ENCODE results near the gene AZIN2.
"Not testable (repeated sequence)": the region's sequence is repeated elsewhere in the genome, so short reads cannot be mapped to it uniquely, and the experiment has no call there.

The AZIN2 gene

GRCh38 chr1:33092438-33092837 is 11.5 kb downstream of the AZIN2 start:
- DNase-seq (ENCODE audit: insufficient read length, low spot score): no peak
- FAIRE-seq: no peak

- FAIRE-seq (no peak), DNase-seq (ENCODE audit: insufficient read length, low spot score) (no peak)
These were observed 12.1 kb downstream of the AZIN2 start for GRCh38 chr1:33093004-33093403.

GRCh38 chr1:33094486-33094885 is 13.5 kb downstream of the AZIN2 start:
- DNase-seq (ENCODE audit: insufficient read length, low spot score): no peak
- no peak for FAIRE-seq

DNA sequence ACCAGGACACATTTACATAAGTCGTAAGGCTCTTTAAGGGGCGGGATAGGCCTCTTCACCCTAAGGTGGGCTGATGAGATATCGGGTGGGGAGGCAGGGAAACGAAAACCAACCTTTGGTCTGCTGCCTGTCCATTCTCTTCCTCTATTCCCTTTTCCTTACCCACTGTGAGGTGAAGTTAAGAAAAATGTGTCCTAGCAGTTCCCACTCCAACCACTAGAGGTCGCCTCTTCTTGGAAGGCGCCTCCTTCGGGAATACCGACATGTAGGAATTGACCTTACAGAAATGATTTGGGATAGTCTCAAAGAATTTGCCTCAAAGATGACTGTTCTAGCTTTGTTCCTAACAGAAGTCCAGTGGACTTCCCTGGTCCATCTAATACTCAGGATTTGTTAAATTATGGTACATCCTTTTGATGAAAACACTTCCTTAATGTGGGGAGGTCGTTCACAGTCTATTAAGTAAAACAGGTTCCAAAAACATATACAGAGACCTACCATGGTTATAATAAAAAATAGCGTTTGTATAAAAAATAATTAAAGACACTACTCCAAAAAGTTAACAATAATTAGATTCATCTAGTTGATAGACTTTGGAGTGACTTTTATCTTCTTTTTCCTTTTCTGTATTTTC is 14.1 kb downstream of the AZIN2 start:
- no peak for DNase-seq (ENCODE audit: insufficient read length, low spot score)
- FAIRE-seq: peak; percentile 73

GRCh38 chr1:33096363-33097005 is 15.5 kb downstream of the AZIN2 start:
- DNase-seq (ENCODE audit: insufficient read length, low spot score) (no peak), FAIRE-seq (no peak)

GRCh38 chr1:33097137-33097611 is 16.2 kb downstream of the AZIN2 start:
- DNase-seq (ENCODE audit: insufficient read length, low spot score) (no peak), FAIRE-seq (no peak)

DNA sequence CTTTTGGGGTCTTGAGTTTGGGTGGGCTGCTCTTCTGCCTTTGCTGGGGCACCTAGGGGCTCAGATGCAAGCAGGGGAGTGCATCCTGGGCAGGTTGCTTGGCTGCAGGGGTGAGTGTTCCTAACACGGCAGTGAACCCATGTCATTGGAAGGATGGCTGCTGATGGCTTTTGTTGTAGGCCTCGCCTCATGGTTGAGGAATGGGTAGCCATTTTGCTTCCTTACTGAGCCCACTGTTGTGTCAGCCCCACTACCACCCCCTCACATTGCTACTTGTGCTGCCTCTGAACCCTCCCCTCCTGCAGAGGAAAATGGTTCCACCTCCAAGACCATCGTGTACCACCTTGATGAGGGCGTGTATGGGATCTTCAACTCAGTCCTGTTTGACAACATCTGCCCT is 16.8 kb downstream of the AZIN2 start:
- no peak for DNase-seq (ENCODE audit: insufficient read length, low spot score)
- FAIRE-seq: no peak

DNA sequence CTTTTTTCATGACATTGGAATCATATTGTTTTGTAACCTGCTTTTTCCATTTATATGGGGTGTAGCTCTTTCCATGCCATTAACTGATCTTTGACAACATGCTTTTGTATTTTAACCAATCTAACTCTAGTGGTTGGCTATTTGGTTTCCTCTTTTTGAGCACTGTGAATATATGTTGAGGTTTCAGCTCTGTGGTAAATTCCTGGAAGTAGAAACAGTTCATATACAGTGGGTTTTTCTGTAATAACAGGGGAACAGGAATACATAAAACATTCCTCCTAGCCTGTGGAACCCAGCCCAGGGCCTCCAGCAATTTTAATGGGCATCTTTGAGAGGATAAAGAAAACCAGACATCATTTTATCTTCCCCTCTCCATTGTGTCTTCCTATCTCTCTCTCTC is 17.4 kb downstream of the AZIN2 start:
- FAIRE-seq (no peak), DNase-seq (ENCODE audit: insufficient read length, low spot score) (no peak)

DNA sequence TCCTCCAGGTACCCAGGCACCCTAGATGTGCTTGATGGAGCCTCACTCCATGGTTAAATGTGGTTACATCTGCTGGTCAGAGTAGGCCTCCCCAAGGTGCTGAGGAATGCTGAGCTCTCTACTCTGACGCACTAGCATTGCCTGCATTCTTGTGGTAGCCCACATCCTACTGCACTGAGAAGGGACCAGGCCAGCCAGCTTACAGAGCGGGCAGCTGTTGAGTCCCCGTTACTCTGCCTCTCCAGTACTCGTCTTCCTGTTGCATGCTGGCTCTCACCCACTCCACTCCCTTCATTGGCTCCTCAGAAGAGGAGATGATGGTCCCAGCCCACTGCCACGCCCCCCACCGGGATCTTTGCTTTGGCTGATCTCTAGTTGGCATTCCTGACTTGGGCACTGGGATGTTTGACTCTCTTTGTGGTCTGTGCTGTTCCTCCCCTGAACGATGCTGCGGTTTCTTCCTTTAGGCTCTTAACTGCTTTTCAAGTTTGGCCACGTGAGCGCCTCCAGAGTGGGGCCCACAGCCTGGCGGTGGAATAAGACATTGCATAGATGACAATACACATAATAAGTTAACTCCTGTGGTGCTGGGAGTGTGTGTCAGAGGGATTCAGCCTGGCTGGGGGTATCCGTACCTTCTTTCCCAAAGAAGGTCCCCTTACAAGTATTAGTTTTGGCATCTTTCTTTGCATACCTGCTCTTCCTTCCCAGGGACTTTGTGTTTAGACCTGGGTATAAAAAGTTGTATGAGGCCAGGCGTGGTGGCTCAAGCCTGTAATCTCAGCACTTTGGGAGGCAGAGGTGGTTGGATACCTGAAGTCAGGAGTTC is 18.6 kb downstream of the AZIN2 start:
- DNase-seq (ENCODE audit: insufficient read length, low spot score) (peak; percentile 28), FAIRE-seq (peak; percentile 75)

DNA sequence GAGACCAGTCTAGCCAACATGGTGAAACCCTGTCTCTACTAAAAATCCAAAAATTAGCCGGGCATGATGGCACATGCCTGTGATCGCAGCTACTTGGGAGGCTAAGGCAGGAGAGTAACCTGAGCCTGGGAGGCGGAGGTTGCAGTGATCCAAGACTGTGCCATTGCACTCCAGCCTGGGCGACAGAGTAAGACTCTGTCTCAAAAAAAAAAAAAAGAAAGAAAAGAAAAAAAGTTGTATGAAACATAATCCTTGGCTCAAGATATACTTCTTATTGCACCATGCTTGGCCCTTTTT is 19.1 kb downstream of the AZIN2 start:
- FAIRE-seq: not testable (repeated sequence)

DNA sequence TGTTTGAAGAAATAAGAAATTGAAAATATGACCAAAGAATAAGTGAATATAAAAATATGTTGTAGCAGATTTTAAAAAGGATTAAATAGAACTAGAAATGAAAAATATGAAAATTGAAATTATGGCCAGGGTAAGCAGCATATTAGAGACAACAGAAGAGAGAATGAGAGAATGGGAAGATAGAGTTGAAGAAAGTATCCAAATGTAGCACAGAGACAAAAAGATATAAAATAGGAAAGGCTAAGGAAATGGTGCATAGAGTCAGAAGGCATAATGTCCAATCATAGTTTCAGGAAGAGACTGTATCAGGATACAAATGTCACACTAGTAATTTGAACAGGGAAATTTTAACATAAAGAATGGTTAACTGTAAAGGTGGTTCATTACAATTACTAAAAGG is 29.5 kb downstream of the AZIN2 start:
- FAIRE-seq: no peak
- DNase-seq (ENCODE audit: insufficient read length, low spot score): no peak

More for the DNA sequence above, 19.1 kb downstream of the AZIN2 start:
- not testable (repeated sequence) for DNase-seq (ENCODE audit: insufficient read length, low spot score)

DNA sequence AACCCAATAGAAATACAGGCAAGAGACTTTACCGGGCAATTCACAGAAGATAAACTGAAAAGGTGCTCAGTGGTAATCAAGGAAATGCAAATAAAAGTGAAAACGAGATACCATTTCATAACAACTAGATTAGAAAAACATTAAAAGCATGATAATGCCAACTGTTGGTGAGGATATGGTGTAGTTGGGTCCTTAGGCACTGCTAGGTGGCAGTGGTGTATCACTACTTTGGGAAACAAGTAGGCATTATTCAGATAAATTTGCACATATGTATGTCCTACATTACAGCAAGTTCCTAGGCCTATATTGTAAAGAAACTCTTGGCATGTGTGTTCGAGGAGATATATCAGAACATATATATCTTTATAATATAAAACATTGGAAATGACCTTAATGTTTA is 31.0 kb downstream of the AZIN2 start:
- DNase-seq (ENCODE audit: insufficient read length, low spot score): no peak
- no peak for FAIRE-seq

DNA sequence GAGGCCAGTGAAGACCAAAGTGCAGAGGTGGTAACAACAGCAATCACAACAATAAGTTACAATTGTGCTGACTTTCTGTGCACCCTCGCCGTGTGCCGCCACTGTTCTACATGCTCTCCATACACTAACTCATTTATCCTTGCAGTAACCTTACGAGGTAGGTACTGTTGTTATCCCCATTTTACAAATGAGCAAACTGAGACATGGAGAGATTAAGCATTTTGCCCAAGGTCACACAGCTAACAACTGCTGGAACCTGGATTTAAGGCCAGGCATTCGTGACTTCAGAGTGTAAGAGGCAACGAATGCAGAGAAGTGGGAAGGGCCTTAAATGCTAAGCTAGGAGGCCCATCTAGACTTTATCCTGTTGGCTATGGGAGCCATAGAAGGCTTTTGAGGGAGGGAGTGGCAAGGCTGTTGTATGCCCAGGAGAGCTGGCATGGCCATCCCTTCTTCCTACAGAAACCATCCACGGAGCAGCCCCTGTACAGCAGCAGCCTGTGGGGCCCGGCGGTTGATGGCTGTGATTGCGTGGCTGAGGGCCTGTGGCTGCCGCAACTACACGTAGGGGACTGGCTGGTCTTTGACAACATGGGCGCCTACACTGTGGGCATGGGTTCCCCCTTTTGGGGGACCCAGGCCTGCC is 36.6 kb downstream of the AZIN2 start:
- FAIRE-seq (no peak), DNase-seq (ENCODE audit: insufficient read length, low spot score) (no peak)

DNA sequence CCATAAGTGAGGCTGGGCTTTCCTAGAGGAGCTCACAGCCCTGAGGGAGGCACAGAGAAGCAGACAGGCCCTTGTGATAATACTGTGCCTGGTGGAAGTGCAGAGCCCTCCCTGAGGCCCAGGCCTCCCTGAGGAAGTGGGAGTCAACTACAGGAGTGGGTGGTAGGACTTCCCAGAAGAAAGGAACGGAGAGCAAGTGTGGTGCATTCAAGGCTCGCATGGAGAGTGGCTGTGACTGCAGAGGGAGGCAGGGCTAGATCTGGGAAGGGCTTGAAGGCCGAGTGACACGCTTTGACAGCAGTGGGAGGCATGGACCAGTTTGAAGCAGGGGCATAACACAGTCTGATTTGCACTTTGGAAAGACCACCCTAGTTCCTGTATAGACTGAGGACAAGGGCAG is 37.3 kb downstream of the AZIN2 start:
- FAIRE-seq (no peak), DNase-seq (ENCODE audit: insufficient read length, low spot score) (no peak)

DNA sequence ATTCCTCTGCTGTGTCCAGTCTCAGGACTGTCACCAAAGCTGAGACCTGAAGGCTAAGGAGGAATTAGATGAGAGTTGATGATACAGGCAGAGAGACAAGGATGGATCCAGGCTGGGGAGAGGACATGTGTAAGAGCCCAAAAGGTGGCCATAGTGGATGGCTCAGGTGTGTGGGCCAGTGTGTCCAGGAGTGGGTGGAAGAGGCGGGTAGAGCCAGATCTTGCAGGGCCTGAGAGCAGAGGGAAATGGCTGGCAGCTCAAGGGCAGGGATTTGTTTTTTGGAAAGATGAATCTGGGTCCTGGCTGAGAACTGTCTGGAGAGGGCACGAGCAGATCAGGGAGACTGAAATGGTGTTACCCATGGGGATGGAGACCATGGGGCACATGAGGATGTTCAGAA is 38.1 kb downstream of the AZIN2 start:
- DNase-seq (ENCODE audit: insufficient read length, low spot score): no peak

DNA sequence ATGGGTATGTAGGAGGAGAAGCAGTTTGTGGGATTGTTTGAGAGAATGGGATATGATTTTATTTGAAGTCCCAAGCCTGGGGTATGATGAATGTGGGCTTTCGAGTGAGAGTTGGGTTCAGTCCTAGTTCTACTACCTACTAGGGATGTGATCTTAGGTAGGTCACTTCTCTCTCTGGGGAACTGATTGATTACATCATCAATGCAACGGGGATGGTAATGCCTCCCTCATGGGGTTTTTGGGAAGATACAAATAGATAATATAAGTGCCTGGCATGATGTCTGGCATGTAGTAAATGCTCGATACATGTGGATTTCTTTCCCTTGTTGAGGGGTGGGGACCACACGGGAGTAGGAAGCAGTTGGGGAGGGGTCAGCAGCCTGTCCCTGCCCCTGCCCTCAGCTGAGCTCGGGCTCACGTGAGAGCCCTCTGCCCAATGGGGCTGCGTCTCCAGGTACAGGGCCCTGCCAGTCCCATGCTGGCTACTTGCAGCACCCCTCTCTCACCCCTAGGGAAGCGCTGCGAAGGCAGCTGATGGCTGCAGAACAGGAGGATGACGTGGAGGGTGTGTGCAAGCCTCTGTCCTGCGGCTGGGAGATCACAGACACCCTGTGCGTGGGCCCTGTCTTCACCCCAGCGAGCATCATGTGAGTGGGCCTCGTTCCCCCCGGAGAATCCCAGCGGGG is 38.7 kb downstream of the AZIN2 start:
- DNase-seq (ENCODE audit: insufficient read length, low spot score) (no peak), FAIRE-seq (no peak)

More for the DNA sequence above, 38.1 kb downstream of the AZIN2 start:
- no peak for FAIRE-seq

DNA sequence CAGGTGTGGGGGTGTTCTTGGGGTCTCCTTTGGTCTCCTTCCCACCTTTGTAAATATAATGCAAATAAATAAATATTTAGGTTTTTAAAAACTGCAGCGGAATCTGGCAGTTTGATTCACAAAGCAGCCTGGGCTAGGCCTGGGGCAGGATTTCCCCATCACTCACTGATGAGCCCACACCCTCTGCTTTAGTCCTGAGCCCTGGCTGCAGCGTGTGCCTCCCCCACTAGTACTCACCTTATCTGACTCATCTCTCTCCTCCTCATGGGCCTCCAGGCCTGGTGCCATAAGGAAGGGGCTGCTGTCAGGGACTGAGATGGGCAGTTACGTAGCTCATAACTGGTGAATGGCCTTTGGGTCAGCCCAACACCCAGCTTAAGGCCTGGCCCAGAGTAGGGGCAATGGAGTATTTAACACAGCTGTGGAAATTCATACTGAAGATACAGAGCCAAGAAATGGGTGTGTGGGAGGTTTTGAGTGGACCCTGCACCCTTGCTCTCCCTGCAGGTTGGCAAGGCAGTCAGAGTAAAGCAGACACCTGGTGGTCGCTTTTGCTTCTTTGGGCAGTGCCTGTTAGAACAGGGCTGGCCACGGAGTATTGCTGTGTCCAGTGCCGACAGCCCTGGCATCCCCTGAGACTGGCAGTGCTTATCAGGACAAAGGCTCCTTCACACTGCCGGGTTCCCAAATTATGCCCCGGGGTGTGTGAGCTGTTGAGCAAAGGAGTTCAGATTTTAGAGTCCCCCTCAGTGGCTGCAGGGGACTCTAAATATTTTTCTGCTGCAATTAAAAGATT is 39.7 kb downstream of the AZIN2 start:
- FAIRE-seq (no peak), DNase-seq (ENCODE audit: insufficient read length, low spot score) (no peak)

DNA sequence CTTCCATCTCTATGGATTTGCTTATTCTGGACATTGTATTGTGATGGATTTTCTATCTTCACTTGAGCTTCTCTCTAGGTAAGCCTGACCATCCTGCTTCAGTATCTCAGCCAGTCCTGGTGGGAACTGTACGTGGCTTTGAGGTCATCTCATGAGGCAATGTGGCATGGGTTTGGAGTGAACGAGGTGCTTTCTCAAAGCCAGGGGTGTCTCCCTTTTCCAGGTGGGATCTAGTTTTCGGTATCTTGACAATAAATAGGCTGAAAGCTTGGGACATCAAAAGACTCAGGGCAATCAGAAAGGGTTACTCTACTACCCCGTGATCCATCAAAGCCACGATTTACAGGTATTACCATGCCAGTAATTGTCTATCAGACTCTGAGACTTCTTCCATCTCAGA is 40.8 kb downstream of the AZIN2 start:
- DNase-seq (ENCODE audit: insufficient read length, low spot score) (no peak), FAIRE-seq (no peak)

DNA sequence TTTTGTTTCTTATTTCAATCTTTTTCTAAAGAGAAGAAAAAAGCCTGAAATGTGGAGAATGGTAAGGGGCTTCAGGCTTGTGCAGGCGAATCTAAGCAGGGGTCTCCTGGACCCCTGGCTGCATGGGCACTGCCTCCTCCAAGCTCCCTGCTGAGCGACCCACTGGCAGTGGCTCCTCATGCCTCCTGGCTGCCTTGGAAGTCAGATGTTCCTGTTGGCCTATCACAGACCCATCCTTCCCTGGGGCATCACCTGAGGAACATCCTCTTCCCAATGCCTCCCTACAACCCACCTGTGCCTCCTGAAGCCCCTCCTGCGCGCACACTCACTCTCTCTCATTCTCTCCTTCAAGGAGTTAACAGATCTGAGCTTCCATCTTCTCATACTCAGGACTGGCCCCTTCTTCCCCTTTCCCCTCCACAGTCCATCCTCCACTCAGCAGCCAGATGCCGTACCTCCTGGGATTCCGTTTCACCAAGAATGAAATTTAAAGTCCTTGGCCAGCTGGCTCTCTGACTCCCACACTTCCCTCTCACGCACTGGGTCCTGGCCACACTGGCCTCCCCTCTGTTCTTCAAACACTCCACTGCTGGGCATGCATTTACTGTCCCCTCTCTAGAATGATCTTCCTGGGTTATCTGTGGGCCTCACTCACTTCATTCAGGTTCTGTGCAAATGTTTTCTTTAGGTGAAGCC is 41.7 kb downstream of the AZIN2 start:
- no peak for FAIRE-seq
- no peak for DNase-seq (ENCODE audit: insufficient read length, low spot score)

Data from GM19239 (cell line).